Left renal cortex interstitium (tissue), 4 donors: ENCODE data around the gene RASSF6. TPM values are rescaled to one million over a fixed set of nuclear protein-coding genes. Genes with fewer than 3 reads are reported as not detected.
"Not testable (repeated sequence)": the region's sequence is repeated elsewhere in the genome, so short reads cannot be mapped to it uniquely, and the experiment has no call there.

Experiments
- DNase-seq, 4 donors: peaks; one replicate each; pipeline ENCODE4 v3.0.0-alpha.2; 2013; ENCODE audit warnings: low read depth in 4 of 4, low spot score in 2 of 4, missing footprints in 1 of 4
- polyA plus RNA-seq, 4 donors: library from polyadenylated mRNA; unstranded; fragments of 120-200 nt; gene quantifications; one replicate each; pipeline ENCODE4 v1.2.1, GENCODE V29; 2013; ENCODE audit not compliant: insufficient read length in 4 of 4

The RASSF6 gene
- polyA plus RNA-seq, 4 donors: 5.2 to 7.8 (median 6.1) TPM

GRCh38 chr4:73586040-73586439 lies 34.2 kb downstream of the RASSF6 start:
- no peak for DNase-seq

- no peak for DNase-seq
These were observed 34.9 kb downstream of the RASSF6 start for GRCh38 chr4:73585345-73585744.

GRCh38 chr4:73583666-73584065 lies 36.6 kb downstream of the RASSF6 start:
- DNase-seq: peak in 1 of 4 donors; percentile 27

- DNase-seq: no peak
These were observed 42.9 kb downstream of the RASSF6 start for GRCh38 chr4:73577371-73577770.

GRCh38 chr4:73576381-73576780 lies 43.9 kb downstream of the RASSF6 start:
- DNase-seq: no peak

GRCh38 chr4:73575660-73576059 lies 44.6 kb downstream of the RASSF6 start:
- no peak for DNase-seq

GRCh38 chr4:73573794-73574528 lies 46.3 kb downstream of the RASSF6 start:
- DNase-seq: peak in 3 of 4 donors; percentile 44 to 78 (median 52)

- not testable (repeated sequence) for DNase-seq
These were observed 69.4 kb downstream of the RASSF6 start for GRCh38 chr4:73550865-73551264.

- DNase-seq: no peak
These were observed 75.6 kb downstream of the RASSF6 start for GRCh38 chr4:73544620-73545019.

GRCh38 chr4:73541251-73541650 lies 79.0 kb downstream of the RASSF6 start:
- no peak for DNase-seq

- DNase-seq: no peak
These were observed 79.4 kb downstream of the RASSF6 start for GRCh38 chr4:73540826-73541225.

- DNase-seq: no peak
These were observed 80.8 kb downstream of the RASSF6 start for GRCh38 chr4:73539386-73539785.

- DNase-seq: no peak
These were observed 82.1 kb downstream of the RASSF6 start for GRCh38 chr4:73538162-73538561.

GRCh38 chr4:73533515-73534422 lies 86.5 kb downstream of the RASSF6 start:
- no peak for DNase-seq

- DNase-seq: no peak
These were observed 92.1 kb downstream of the RASSF6 start for GRCh38 chr4:73528171-73528570.

GRCh38 chr4:73527196-73527595 lies 93.0 kb downstream of the RASSF6 start:
- no peak for DNase-seq

- no peak for DNase-seq
These were observed 94.6 kb downstream of the RASSF6 start for GRCh38 chr4:73525611-73526010.

GRCh38 chr4:73523126-73523525 lies 97.1 kb downstream of the RASSF6 start:
- no peak for DNase-seq
